NCI-H82 (cell line): ENCODE results near the gene PLEKHS1.
"Not testable (repeated sequence)": the region's sequence is repeated elsewhere in the genome, so short reads cannot be mapped to it uniquely, and the experiment has no call there.

Source experiments
- DNase-seq: peaks from one replicate; lab custom pipeline; 2025; lab: John Stamatoyannopoulos, UW

PLEKHS1 gene

DNA sequence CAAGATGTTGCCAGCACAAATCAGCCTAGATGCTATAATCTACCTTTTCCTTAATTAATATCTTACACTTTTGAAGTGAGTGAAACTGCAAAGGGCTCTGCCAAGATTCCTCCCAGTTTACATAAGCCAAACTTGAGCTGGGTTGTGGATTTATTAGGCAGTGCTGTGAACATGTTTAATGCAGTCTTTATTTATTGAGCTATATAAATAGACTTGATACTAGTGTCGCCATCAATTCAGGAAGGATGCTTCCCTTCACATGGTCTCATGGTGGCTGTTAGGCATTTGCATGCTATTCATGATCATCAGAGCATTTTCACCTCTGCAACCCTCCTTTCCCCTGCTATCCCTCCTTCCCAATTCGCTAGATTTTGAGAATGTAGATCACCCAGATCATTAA lies 40.2 kb downstream of the PLEKHS1 start:
- DNase-seq, result no peak

GRCh38 chr10:113801569-113801968 lies 50.1 kb downstream of the PLEKHS1 start:
- no peak for DNase-seq

DNA sequence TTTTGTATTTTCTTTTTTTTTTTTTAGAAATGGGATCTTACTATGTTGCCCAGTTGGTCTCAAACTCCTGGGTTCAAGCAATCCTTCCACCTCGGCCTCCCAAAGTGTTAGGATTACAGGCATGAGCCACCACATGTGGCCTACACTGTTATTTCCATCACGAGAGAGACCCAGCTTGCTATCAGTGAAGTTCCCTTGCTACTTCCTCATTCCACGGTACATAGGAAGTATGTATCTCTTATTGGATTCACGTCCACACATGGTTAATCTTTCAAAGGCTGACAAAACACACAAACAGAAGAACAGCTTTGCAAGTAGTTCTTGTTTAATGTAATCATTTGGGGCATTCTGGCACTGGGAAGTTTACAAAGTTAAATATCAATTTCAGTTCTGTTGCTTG lies 51.5 kb downstream of the PLEKHS1 start:
- no peak for DNase-seq

DNA sequence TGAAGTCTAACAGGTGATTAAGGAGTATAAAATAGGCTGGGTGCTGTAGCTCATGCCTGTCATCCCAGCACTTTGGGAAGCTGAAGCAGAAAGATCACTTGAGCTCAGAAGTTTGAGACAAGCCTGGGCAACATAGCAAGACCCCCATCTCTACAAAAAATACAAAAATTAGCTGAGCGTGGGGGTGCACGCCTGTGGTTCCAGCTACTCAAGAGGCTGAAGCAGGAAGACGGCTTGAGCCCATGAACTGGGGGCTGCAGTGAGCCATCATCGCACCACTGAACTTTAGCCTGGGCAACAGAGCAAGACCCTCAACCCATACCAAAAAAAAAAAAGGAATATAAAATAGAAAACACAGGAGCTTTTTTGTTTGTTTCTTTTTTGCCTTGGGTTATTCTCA lies 55.0 kb downstream of the PLEKHS1 start:
- no peak for DNase-seq

DNA sequence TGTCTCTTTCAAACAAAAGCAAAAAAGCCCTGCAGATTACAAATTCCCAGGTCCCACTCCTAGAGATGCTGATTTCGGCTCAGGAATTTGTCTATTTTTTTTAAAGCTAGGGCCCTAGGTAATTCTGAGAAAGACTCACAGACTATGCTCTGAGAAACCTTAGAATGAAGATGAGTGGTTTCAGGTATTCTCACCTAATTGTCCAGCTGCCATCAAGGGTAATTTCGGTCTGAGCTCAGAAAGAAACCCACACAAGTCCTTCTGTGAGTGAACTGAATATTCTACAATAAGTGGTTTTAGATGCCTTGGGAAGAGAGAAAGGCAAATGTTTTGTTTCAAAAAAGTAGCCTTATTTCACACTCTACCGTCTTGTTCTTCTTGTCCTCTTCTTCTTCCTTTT lies 56.7 kb downstream of the PLEKHS1 start:
- no peak for DNase-seq

GRCh38 chr10:113814700-113815099 lies 63.2 kb downstream of the PLEKHS1 start:
- DNase-seq, result not testable (repeated sequence)

GRCh38 chr10:113819989-113820388 lies 68.5 kb downstream of the PLEKHS1 start:
- no peak for DNase-seq

DNA sequence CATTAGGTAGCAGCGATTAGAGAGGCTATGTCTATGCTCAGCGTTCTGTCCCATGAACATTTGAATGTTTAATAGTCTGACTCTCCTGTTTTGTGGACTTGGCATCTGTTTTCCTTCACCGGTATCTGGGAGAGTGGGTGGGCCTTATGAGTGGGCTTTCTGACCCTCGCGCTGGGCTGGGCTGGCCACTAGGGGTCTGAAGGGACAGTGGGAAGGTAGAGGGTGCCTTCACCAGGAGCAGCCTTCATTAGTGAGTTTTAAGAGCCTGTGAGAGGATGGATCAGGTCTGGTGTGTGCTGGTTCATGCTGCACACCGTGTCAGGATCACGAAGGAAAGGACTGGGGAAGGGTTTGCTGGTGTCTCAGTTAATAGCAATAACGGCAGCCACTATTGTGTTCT lies 69.0 kb downstream of the PLEKHS1 start:
- peak; percentile 18 for DNase-seq

DNA sequence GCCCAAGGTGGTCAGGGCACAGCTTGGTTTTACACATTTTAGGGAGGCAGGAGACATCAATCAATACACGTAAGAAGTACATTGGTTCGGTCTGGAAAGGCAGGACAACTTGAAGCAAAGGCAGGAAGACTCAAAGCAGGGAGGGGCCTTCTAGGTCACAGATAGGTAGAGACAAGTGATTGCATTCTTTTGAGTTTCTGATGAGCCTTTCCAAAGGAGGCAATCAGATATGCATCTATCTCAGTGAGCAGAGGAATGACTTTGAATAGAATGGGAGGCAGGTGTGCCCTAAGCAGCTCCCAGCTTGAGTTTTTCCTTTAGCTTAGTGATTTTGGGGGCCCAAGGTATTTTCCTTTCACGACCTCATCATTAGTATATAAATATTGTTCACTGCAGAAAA lies 69.8 kb downstream of the PLEKHS1 start:
- DNase-seq, result not testable (repeated sequence)

GRCh38 chr10:113822174-113822573 lies 70.7 kb downstream of the PLEKHS1 start:
- no peak for DNase-seq

DNA sequence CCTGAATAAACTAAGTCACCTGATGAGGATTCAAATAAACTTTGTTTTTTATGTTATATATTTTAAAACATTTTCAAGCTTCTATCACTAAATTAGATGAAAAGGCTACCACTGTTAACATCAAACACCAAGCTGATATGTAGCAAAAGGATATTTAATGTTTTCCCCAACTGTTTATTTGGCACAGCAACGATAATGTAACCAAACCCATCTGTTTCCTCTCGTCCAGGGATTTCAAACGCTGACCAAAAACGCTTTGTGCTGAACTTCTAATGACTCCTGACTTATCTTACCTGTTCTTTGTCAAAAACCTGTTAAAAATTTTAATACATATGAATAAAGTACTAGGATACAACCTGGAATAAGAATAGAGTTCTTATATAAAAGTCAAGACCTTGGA lies 71.9 kb downstream of the PLEKHS1 start:
- DNase-seq, result no peak

- no peak for DNase-seq
Measured at GRCh38 chr10:113825791-113826190, 74.3 kb downstream of the PLEKHS1 start.

- not testable (repeated sequence) for DNase-seq
Measured at GRCh38 chr10:113828567-113828966, 77.1 kb downstream of the PLEKHS1 start.
